ENCODE data around the gene CEP85L. TPM values are rescaled to one million over a fixed set of nuclear protein-coding genes. Genes with fewer than 3 reads are reported as not detected.

CEP85L gene
- total and polyA plus RNA-seq, 2 of the 4 experiments (the other 2 are of a cell fraction), result 2.3 to 25.6 TPM

- ATAC-seq (ENCODE audit: low read depth), result no peak
- intact Hi-C loops (cut with micrococcal nuclease), result no loop called here
- H2BK5ac ChIP-seq (ENCODE audit: low read depth, low read length, poor library complexity, severe bottlenecking), result no peak overlapping the region
Observed at GRCh38 chr6:118476551-118476950, 174.8 kb downstream of the CEP85L start.

More at GRCh38 chr6:118476551-118476950, 174.8 kb downstream of the CEP85L start:
- TF ChIP-seq MXI1 (IDR thresholded peaks at IDR 0.05; ENCODE audit: borderline replicate concordance, low read depth, low read length) (no peak), FOS (IDR thresholded peaks at IDR 0.05; ENCODE audit: low read depth, low read length) (no peak), BHLHE40 (IDR thresholded peaks at IDR 0.05; ENCODE audit: low read depth, low read length) (no peak), SMC3 (IDR thresholded peaks at IDR 0.05; ENCODE audit: low read depth, low read length) (no peak), RAD21 (IDR thresholded peaks at IDR 0.05; ENCODE audit: low read length) (no peak), CHD1 (IDR thresholded peaks at IDR 0.05; ENCODE audit: low read depth, low read length) (no peak), MAFK (IDR thresholded peaks at IDR 0.05; ENCODE audit: low read depth, low read length) (no peak), USF2 (IDR thresholded peaks at IDR 0.05; ENCODE audit: low read depth, low read length) (no peak), CTCF (conservative IDR thresholded peaks at IDR 0.05; ENCODE audit: low read depth, low read length) (no peak), CEBPB (IDR thresholded peaks at IDR 0.05; ENCODE audit: low read depth, low read length) (no peak)
- TF ChIP-seq, protein P1, sequence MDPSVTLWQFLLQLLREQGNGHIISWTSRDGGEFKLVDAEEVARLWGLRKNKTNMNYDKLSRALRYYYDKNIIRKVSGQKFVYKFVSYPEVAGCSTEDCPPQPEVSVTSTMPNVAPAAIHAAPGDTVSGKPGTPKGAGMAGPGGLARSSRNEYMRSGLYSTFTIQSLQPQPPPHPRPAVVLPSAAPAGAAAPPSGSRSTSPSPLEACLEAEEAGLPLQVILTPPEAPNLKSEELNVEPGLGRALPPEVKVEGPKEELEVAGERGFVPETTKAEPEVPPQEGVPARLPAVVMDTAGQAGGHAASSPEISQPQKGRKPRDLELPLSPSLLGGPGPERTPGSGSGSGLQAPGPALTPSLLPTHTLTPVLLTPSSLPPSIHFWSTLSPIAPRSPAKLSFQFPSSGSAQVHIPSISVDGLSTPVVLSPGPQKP (IDR thresholded peaks at IDR 0.05; ENCODE audit: borderline replicate concordance, low read depth, low read length), result no peak
- H3K4me3 ChIP-seq (ENCODE audit: insufficient read depth, low read depth, low read length), result no peak overlapping the region
- H2AFZ ChIP-seq (replicated peaks; ENCODE audit: low read length, poor library complexity), result no peak overlapping the region
- no peaks in the 10 kb centered on the region for H3K27me3 ChIP-seq (ENCODE audit: control insufficient read depth, insufficient read depth, low read length)
- H2AK9ac ChIP-seq (replicated peaks; ENCODE audit: low read depth, low read length, poor library complexity), result no peak overlapping the region
- no peak overlapping the region for H2BK20ac ChIP-seq (ENCODE audit: low read depth, low read length)
- no peak overlapping the region for H2BK120ac ChIP-seq (ENCODE audit: low read depth, low read length)
- H3K56ac ChIP-seq (ENCODE audit: extremely low read depth, insufficient read depth, low read length), result no peak overlapping the region
- H2BK15ac ChIP-seq (ENCODE audit: low read depth, low read length), result no peak overlapping the region
- H2AK5ac ChIP-seq (ENCODE audit: low read depth, low read length), result no peak overlapping the region
- no peak overlapping the region for H3K9ac ChIP-seq (ENCODE audit: low read depth, low read length)
- no peaks in the 10 kb centered on the region for H4K20me1 ChIP-seq (ENCODE audit: insufficient read depth, low read length)
- H4K5ac ChIP-seq (ENCODE audit: low read depth, low read length), result no peak overlapping the region
- H3K14ac ChIP-seq (replicated peaks; ENCODE audit: low read depth, low read length), result no peak overlapping the region
- no TSS peak for BruUV-seq (replicated peaks)
- in situ Hi-C loops (cut with MboI; ENCODE audit: low sequenced_read_pairs), result no loop called here
- no peak overlapping the region for H3K4ac ChIP-seq (ENCODE audit: low read depth, low read length)
- POLR2A ChIA-PET (ENCODE audit: unreplicated experiment), result no interaction called here
- H4K91ac ChIP-seq (ENCODE audit: insufficient read depth, low read depth, low read length), result no peak overlapping the region
- H3K18ac ChIP-seq (ENCODE audit: low read depth, low read length), result no peak overlapping the region
- H3K27ac ChIP-seq (ENCODE audit: insufficient read depth, low read length), result no peak overlapping the region
- no CpG with 5 or more reads among the region's 3 CpGs for WGBS, 2 experiments (ENCODE audit: extremely low coverage in 2 of 2, insufficient read length in 1 of 2)
- no peaks in the 10 kb centered on the region for H3K9me3 ChIP-seq (ENCODE audit: control insufficient read depth, insufficient read depth, low read length)
- no peak for DNase-seq
- dilution Hi-C loops (cut with HindIII; ENCODE audit: low sequenced_read_pairs, unreplicated experiment), result no loop called here
- H3K4me2 ChIP-seq (ENCODE audit: low read depth, low read length), result no peak overlapping the region
- H3K4me1 ChIP-seq (ENCODE audit: control insufficient read depth, insufficient read depth, low read length), result peaks cover 7% of the 10 kb centered on the region
- no peak overlapping the region for H4K8ac ChIP-seq (ENCODE audit: low read depth in 2 of 2, low read length in 2 of 2)
- H3K36me3 ChIP-seq (ENCODE audit: control insufficient read depth, insufficient read depth, low read length), result peaks cover 4% of the 10 kb centered on the region
- H3K79me1 ChIP-seq (ENCODE audit: low read depth in 1 of 2, low read length in 2 of 2), result no peaks in the 10 kb centered on the region
- H3K9me1 ChIP-seq (ENCODE audit: insufficient read depth, low read length), result 0 out of 2 replicates have a peak, but pooled peaks cover 2% of the 10 kb centered on the region
- H3K23ac ChIP-seq (ENCODE audit: low read depth, low read length), result no peak overlapping the region
- CTCF ChIA-PET, result interaction anchor here (0.6 kb wide), 1 partner anchor 21 kb away, joined by 4 read pairs; no protein-coding TSS in a partner anchor
